Esophagus muscularis mucosa (tissue), 4 donors: ENCODE results near the gene RAB4A. TPM values are rescaled to one million over a fixed set of nuclear protein-coding genes. Genes with fewer than 3 reads are reported as not detected.

Experiments
- DNase-seq: peaks from one replicate; pipeline ENCODE4 v3.0.0-alpha.2; 2017; ENCODE audit errors: extremely low spot score
- H3K27ac ChIP-seq, 4 donors: fragments of 200-600 bp; sonication (generic); replicated peaks in 1 of 4; 1 replicate in 3 of 4; 2 replicates in 1 of 4; pipeline ENCODE4 v1.5.1; 2016 to 2019; ENCODE audit warnings: mild to moderate bottlenecking in 1 of 4
- H3K27me3 ChIP-seq, 4 donors: fragments of 200-600 bp; sonication (generic); one replicate each; pipeline versions ENCODE4 v1.5.1 to v1.6.0; 2016 to 2019
- H3K36me3 ChIP-seq, 4 donors: fragments of 200-600 bp; sonication (generic); one replicate each; pipeline ENCODE4 v1.5.1; 2016 to 2019
- H3K4me1 ChIP-seq, 4 donors: fragments of 200-600 bp; sonication (generic); one replicate each; pipeline ENCODE4 v1.5.1; 2016 to 2019
- H3K4me3 ChIP-seq, 4 donors: fragments of 200-600 bp; sonication (generic); 1 replicate in 2 of 4; 2 replicates in 2 of 4; pipeline ENCODE4 v1.5.1; 2016 to 2019; ENCODE audit warnings: mild to moderate bottlenecking in 4 of 4, moderate library complexity in 1 of 4
- H3K9me3 ChIP-seq, 4 donors: fragments of 200-600 bp; sonication (generic); 1 replicate in 3 of 4; 2 replicates in 1 of 4; pipeline ENCODE4 v1.5.1; 2016 to 2019
- EP300 ChIP-seq: sonication (generic); formaldehyde crosslinking; IDR thresholded peaks from one replicate; pipeline ENCODE4 v1.6.1; 2017; ENCODE audit warnings: antibody characterized with exemption
- POLR2A ChIP-seq: fragments of 450-650 bp; IDR thresholded peaks from one replicate; pipeline ENCODE4 v1.6.1; 2017; ENCODE audit warnings: antibody characterized with exemption, moderate library complexity, mild to moderate bottlenecking, low read depth
- POLR2AphosphoS5 ChIP-seq, 2 donors: sonication (generic); formaldehyde crosslinking; IDR thresholded peaks; one replicate each; pipeline ENCODE4 v1.6.1; 2017; ENCODE audit warnings: antibody characterized with exemption in 2 of 2
- WGBS: methylation state at CpG from one replicate; pipeline ENCODE4 v1.1.5; 2018; 5-methylcytosine and 5-hydroxymethylcytosine counted together
- intact Hi-C: fragments of 100-400 bp; cut with DNase I; formaldehyde crosslinking; loops from one replicate; pipeline ENCODE4 v1.15.1; 2023
- total RNA-seq, 4 donors: library from RNA; depleted of rRNA; stranded (reverse); fragments of >200 nt; gene quantifications; one replicate each; pipeline versions ENCODE4 v1.1.0 to v1.2.1, GENCODE V29; 2016
- TF ChIP-seq, protein P1 (sequence below), 3 experiments: fragments of 200-600 bp in 2 of 3; fragments of 450-650 bp in 1 of 3; sonication (generic) in 2 of 3; IDR thresholded peaks; one replicate each; pipeline ENCODE4 v1.5.1; 2017 to 2019; ENCODE audit warnings: antibody characterized with exemption in 3 of 3, mild to moderate bottlenecking in 2 of 3, moderate library complexity in 1 of 3

RAB4A gene
- total RNA-seq, 4 donors from 2014 or later = 94.9 to 129 (median 108) TPM

- H3K4me3 ChIP-seq = no peak overlapping the region
- DNase-seq = no peak
- H3K27ac ChIP-seq = no peak overlapping the region
- TF ChIP-seq, protein P1, sequence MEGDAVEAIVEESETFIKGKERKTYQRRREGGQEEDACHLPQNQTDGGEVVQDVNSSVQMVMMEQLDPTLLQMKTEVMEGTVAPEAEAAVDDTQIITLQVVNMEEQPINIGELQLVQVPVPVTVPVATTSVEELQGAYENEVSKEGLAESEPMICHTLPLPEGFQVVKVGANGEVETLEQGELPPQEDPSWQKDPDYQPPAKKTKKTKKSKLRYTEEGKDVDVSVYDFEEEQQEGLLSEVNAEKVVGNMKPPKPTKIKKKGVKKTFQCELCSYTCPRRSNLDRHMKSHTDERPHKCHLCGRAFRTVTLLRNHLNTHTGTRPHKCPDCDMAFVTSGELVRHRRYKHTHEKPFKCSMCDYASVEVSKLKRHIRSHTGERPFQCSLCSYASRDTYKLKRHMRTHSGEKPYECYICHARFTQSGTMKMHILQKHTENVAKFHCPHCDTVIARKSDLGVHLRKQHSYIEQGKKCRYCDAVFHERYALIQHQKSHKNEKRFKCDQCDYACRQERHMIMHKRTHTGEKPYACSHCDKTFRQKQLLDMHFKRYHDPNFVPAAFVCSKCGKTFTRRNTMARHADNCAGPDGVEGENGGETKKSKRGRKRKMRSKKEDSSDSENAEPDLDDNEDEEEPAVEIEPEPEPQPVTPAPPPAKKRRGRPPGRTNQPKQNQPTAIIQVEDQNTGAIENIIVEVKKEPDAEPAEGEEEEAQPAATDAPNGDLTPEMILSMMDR (IDR thresholded peaks at IDR 0.05) = no peak
- TF ChIP-seq POLR2A = no peak
- no peak for TF ChIP-seq EP300
- no peak for TF ChIP-seq POLR2AphosphoS5 (IDR thresholded peaks at IDR 0.05)
- H3K4me1 ChIP-seq = peaks cover 17 to 52% (median 47%) of the 10 kb centered on the region in 4 donors
- no peaks in the 10 kb centered on the region for H3K9me3 ChIP-seq
- intact Hi-C loops = loop anchor here (5.0 to 10.0 kb wide), 2 partner anchors 168 to 561 kb away; no protein-coding TSS in a partner anchor
- no peaks in the 10 kb centered on the region for H3K27me3 ChIP-seq
- no peaks in the 10 kb centered on the region for H3K36me3 ChIP-seq
- 92% methylated on average over 4 of the region's 7 CpGs for WGBS
Observed at GRCh38 chr1:229225331-229225782, 45.6 kb upstream of the RAB4A start.

- intact Hi-C loops = loop anchor here (5.0 to 10.0 kb wide), 2 partner anchors 169 to 562 kb away; no protein-coding TSS in a partner anchor
- Histone ChIP-seq H3K27me3 (no peaks in the 10 kb centered on the region), H3K9me3 (no peaks in the 10 kb centered on the region), H3K4me3 (no peak overlapping the region), H3K4me1 (peaks cover 24 to 59% (median 52%) of the 10 kb centered on the region in 4 donors), H3K27ac (no peak overlapping the region), H3K36me3 (no peaks in the 10 kb centered on the region)
- WGBS = 76% methylated on average over 4 of the region's 4 CpGs
- DNase-seq = no peak
- TF ChIP-seq EP300 (no peak), POLR2A (no peak), POLR2AphosphoS5 (IDR thresholded peaks at IDR 0.05) (no peak)
Observed at GRCh38 chr1:229226796-229227195, 44.1 kb upstream of the RAB4A start.

GRCh38 chr1:229227298-229227919, 43.5 kb upstream of the RAB4A start:
- Histone ChIP-seq H3K27me3 (no peaks in the 10 kb centered on the region), H3K4me1 (peaks cover 24 to 64% (median 55%) of the 10 kb centered on the region in 4 donors), H3K4me3 (no peak overlapping the region), H3K9me3 (no peaks in the 10 kb centered on the region), H3K27ac (peak overlapping the region in 1 of 4 donors; percentile 17), H3K36me3 (no peaks in the 10 kb centered on the region)
- WGBS = 12% methylated on average over 15 of the region's 15 CpGs
- intact Hi-C loops = loop anchor here (5.0 to 10.0 kb wide), 2 partner anchors 170 to 563 kb away; no protein-coding TSS in a partner anchor
- no peak for DNase-seq
- TF ChIP-seq POLR2A = no peak
- peak in 1 of 2 donors; percentile 66 for TF ChIP-seq POLR2AphosphoS5 (IDR thresholded peaks at IDR 0.05)
- TF ChIP-seq, protein P1 (IDR thresholded peaks at IDR 0.05) = peak; percentile 85 to 89 (median 86)
- TF ChIP-seq EP300 = no peak

DNA sequence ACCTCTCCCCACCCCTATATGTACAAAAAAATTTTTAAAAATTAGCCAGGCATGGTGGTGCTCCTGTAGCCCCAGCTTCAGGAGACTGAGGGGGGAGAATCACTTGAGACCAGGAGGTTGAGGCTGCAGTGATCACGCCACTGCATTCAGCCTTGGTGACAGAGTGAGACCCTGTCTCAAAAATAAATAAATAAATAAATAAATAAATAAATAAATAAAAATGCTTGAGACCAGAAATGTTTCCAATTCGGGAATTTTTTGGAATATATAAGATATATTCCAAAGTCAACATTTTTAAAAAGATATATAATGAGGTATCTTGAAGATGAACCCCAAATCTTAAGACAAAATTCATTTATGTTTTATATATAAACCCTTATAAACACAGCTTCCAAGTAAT, 42.4 kb upstream of the RAB4A start:
- H3K4me1 ChIP-seq = peaks cover 24 to 65% (median 55%) of the 10 kb centered on the region in 4 donors
- 80% methylated on average over 2 of the region's 2 CpGs for WGBS
- TF ChIP-seq, protein P1 (IDR thresholded peaks at IDR 0.05) = no peak
- TF ChIP-seq EP300 (no peak), POLR2AphosphoS5 (IDR thresholded peaks at IDR 0.05) (no peak), POLR2A (no peak)
- no peaks in the 10 kb centered on the region for H3K36me3 ChIP-seq
- DNase-seq = no peak
- H3K4me3 ChIP-seq = no peak overlapping the region
- H3K27ac ChIP-seq = peak overlapping the region in 1 of 4 donors; percentile 88
- no peaks in the 10 kb centered on the region for H3K27me3 ChIP-seq
- intact Hi-C loops = loop anchor here (5.0 to 10.0 kb wide), 2 partner anchors 171 to 564 kb away; no protein-coding TSS in a partner anchor
- H3K9me3 ChIP-seq = no peaks in the 10 kb centered on the region

DNA sequence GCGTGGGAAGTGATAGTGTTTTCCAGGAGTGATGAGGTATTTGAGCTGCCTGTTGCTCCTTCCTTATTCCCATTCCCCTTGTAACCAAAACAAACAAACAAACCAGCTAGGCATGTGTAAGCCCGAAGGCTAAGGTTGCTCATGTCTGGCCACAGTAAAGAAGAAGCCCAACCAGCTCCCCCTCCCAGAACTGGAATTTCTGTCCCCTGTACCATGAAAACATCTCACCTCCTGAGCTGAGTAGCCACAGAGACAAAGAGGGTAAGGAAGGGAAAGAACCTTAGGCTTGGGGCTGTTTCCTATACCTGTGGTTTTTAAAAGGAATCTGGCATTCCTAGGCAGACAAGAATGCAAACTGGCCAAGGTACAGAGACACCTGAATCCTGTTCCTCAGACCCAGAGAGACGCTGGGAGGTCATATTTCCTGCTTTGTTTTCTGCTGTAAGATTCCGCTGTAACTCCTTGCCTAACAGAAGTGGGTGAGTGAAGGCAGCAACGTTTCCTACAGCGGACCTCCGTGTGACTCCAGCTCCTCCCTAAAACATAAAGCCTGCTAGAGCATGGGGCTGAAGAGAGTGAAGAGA, 41.7 kb upstream of the RAB4A start:
- Histone ChIP-seq H3K4me1 (peaks cover 24 to 59% (median 53%) of the 10 kb centered on the region in 4 donors), H3K36me3 (no peaks in the 10 kb centered on the region), H3K9me3 (no peaks in the 10 kb centered on the region), H3K27me3 (no peaks in the 10 kb centered on the region), H3K27ac (peak overlapping the region; percentile 75 to 88 (median 83)), H3K4me3 (peak overlapping the region in 3 of 4 donors; percentile 27 to 40 (median 29))
- intact Hi-C loops = loop anchor here (1.0 to 10.0 kb wide), 3 partner anchors 172 to 564 kb away; partner anchors contain the start of gene RHOU
- no peak for DNase-seq
- WGBS = 19% methylated on average over 7 of the region's 7 CpGs
- no peak for TF ChIP-seq EP300
